Activated naive CD4-positive, alpha-beta T cell treated with Interleukin-2 at 50 U/mL for 16 hours (primary cell): ENCODE data around the gene NAT8L.
A peak's percentile ranks its signal among the peaks of the same experiment; 100 is the strongest.
"Not testable (repeated sequence)": the region's sequence is repeated elsewhere in the genome, so short reads cannot be mapped to it uniquely, and the experiment has no call there.

Experiments used
- DNase-seq: peaks from one replicate; pipeline ENCODE4 v3.0.0-alpha.2; 2020

The NAT8L gene

DNA sequence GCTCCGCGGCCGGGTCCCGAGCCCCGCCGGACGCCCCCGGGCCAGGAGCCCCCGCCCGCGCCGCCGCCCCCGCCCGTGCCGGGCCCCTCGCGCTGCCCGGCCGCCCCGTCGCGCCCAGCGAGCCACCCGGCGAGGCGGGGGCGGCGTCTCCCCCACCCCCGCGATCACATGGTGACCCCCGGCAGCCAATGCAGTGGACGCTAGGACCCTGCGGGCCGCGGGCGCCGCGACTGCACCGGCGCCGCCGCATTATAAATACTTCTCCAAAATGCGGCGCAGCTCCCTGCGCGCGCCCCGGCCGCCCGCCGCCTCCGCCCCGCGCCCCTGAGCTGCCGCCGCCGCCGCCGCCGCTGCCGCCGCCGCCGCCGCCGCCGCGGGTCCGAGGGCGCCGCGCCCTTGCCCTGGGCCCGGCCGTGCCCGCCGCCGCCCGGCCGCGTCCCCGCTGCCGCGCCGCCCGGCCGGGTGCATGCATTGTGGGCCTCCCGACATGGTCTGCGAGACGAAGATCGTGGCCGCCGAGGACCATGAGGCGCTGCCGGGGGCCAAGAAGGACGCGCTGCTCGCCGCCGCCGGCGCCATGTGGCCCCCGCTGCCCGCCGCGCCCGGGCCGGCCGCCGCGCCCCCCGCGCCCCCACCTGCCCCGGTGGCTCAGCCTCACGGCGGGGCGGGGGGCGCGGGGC lies at the start of gene NAT8L:
Gene NAT8L, plus strand, starts transcription at position 282 of the 680 bp plus-strand sequence. Its CDS starts 185 bp downstream, at position 467.
- peak; percentile 18 for DNase-seq

GRCh38 chr4:2009651-2010233 lies 49.4 kb upstream of the NAT8L start:
- DNase-seq = peak; percentile 54

DNA sequence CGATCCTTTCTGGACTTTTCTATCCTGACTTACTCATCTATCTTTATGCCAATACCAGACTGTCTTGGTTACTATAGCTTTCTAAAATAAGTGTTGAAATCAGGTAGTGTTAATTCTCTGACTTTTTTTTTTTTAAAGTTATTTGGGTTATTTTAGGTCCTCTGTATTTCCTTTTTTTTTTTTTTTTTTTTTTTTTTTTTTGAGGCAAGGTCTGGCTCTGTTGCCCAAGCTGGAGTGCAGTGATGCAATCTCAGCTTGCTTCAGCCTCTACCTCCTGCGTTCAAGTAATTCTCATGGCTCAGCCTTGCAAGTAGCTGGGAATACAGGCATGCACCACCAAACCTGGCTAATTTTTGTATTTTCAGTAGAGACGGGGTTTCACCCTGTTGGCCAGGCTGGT lies 47.5 kb upstream of the NAT8L start:
- no peak for DNase-seq

- no peak for DNase-seq
Observed at GRCh38 chr4:2015008-2015407, 44.1 kb upstream of the NAT8L start.

DNA sequence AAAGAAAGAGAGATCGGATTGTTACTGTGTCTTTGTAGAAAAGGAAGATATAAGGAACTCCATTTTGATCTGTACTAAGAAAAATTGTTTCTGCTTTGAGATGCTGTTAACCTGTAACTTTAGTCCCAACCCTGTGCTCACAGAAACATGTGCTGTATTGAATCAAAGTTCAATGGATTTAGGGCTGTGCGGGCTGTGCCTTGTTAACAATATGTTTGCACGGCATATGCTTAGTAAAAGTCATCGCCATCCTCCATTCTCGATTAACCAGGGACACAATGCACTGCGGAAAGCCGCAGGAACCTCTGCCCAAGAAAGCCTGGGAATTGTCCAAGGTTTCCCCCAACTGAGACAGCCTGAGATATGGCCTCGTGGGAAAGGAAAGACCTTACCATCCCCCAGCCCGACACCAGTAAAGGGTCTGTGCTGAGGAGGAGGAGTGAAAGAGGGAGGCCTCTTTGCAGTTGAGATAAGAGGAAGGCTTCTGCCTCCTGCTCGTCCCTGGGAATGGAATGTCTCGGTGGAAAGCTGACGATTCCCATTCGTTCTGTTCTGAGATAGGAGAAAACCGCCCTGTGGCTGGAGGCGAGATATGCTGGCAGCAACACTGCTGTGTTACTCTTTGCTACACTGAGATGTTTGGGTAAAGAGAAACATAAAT lies 37.6 kb upstream of the NAT8L start:
- not testable (repeated sequence) for DNase-seq

- no peak for DNase-seq
Observed at GRCh38 chr4:2024683-2025082, 34.4 kb upstream of the NAT8L start.

DNA sequence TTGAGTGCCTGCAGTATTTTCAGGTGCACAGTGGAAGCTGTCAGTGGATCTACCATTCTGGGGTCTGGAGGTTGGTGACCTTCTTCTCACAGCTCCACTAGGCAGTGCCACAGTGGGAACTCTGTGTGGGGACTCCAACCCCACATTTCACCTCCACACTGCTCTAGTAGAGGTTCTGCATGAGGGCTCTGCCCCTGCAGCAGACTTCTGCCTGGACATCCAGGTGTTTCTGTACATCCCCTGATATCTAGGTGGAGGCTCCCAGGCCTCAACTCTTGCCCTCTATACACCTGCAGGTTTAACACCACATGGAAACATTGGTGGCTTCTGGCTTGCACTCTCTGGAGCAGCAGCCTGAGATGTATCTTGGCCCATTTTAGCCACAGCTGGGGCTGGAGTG lies 33.3 kb upstream of the NAT8L start:
- no peak for DNase-seq

GRCh38 chr4:2027120-2027519 lies 32.0 kb upstream of the NAT8L start:
- DNase-seq = not testable (repeated sequence)

GRCh38 chr4:2031161-2031560 lies 28.0 kb upstream of the NAT8L start:
- DNase-seq = not testable (repeated sequence)

GRCh38 chr4:2036327-2036726 lies 22.8 kb upstream of the NAT8L start:
- DNase-seq = no peak

GRCh38 chr4:2036866-2037265 lies 22.3 kb upstream of the NAT8L start:
- no peak for DNase-seq

- no peak for DNase-seq
Observed at GRCh38 chr4:2040391-2041238, 18.5 kb upstream of the NAT8L start.

DNA sequence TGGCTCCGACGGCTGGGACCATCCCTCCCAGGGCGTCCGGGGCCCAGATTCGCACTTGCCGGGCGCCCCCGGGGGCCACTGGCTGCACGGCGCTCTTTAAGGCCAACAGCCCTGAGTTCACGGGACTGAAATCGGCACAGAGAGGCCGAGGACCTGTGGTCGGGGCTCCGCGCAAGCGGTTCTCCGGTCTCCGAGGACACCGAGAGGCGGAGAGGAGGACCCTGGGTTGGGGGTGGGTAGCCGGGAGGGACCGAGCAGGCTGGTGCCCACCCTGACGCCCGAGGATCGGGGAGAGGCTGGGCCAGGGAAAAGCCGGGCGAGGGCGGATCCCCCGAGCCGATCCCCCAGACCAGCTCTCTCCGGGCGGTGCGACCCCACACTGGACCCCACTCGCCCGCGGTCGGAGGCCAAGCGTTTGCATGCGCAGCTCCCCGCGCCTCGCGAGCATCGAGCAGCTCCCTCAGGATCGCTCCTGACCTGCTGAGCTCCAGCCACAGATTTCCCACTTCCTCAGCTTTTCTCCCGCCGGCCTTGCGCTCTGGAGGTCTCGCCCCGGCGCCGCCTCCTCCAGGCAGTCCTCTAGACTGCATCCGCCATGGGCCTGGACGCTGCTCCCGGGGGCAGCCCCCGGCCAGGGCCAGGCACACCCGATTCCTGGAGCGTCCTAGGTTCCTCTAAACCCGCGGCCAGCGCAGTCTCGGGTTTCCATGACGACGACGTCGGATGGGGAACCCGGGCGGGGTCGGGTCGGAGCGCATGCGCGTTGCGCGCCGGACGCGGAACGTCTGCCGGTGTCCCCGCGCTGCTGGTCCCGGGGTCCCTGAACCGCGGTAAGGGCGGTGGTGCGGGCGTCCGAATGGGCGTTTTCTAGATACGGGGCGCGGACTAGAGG lies 17.6 kb upstream of the NAT8L start:
- peak; percentile 87 for DNase-seq

- peak; percentile 42 for DNase-seq
Observed at GRCh38 chr4:2042204-2042946, 16.8 kb upstream of the NAT8L start.

- no peak for DNase-seq
Observed at GRCh38 chr4:2042947-2043395, 16.2 kb upstream of the NAT8L start.

GRCh38 chr4:2043396-2044118 lies 15.6 kb upstream of the NAT8L start:
- DNase-seq = no peak

DNA sequence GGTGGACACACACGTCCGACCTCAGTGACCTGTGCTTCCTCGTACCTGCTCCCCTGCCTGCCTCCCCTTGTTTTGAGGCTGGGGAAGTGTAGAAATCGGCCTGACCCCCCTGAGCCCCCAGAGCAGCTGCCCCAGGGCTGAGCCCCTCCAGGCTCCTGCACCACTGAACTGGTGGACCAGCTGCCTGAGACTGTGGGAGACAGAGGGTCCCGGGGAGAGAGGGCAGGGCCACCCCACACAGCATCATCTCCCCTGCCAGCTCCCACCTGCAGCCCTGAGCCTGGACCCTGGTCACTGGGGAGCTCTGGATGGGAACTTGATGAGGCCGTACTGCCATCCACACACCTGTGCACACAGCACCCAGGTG lies 15.0 kb upstream of the NAT8L start:
- DNase-seq = no peak

DNA sequence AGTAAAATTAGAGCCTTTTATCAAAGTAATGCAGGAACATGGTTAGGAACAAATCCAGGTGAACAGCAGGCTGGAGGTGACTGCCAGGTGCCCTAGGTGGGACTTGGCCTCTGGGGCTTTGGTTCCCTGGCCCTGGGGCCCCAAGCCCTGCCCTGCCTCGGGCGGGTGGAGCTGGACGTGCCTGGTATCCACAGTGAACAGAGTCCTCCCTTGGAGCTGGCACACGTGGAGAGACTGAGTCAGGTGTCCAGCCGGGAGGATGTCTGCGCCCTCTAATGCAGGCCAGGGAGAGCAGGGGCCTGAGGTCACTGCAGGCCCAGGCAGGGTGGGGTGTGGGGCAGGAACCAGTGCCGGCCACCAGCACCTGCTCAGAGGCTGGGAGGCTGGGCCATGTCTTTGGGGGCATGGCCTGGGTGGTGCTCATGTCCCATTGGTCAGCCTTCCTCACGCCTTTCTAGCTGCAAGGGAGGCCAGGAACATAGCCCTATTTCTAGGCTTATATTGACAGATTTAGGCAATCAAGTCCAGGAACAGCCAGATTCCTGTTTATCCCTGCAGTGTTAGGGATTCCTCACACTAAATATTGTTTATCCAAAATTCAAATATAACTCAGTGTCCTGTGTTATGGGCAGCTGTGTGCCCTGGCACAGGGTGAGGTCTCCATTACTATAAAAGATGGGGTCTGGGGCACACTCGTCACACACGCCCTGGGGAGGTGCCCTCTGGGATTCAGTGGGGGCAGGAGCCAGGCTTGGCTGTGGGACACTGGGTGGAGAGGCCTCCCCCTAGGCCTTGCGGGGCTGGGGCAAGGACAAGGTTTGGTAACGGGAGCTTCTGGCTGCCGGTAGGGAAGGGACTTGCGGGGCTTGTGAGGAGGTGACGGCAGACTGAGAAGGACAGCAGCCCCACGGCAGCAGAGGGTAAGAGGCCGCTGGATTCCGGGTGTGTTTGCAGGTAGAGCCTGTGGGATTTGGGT lies 14.3 kb upstream of the NAT8L start:
- no peak for DNase-seq

- no peak for DNase-seq
Observed at GRCh38 chr4:2045518-2045951, 13.6 kb upstream of the NAT8L start.
